ENCODE measurements around the gene ZNF662.

Gene ZNF662

GRCh38 chr3:42884324-42884723 is 21.6 kb upstream of the ZNF662 start:
- H3K4me1 ChIP-seq (ENCODE audit: low read depth, poor library complexity, severe bottlenecking): peaks cover 4% of the 10 kb centered on the region
- TF ChIP-seq CTCF (conservative IDR thresholded peaks at IDR 0.05; ENCODE audit: low read depth, low read length): no peak
- H3K27ac ChIP-seq: no peak overlapping the region
- no peak overlapping the region for H3K4me3 ChIP-seq (IDR thresholded peaks at IDR 0.05; ENCODE audit: insufficient read depth, low read depth, low read length)
- no peaks in the 10 kb centered on the region for H3K27me3 ChIP-seq (ENCODE audit: insufficient read depth, low read depth)
- no peak overlapping the region for H3K4me2 ChIP-seq
- H2AFZ ChIP-seq (ENCODE audit: low read depth): no peak overlapping the region
- no peaks in the 10 kb centered on the region for H3K36me3 ChIP-seq (ENCODE audit: insufficient read depth)
- H3K79me2 ChIP-seq (ENCODE audit: insufficient read depth, low read depth): no peaks in the 10 kb centered on the region
- H4K20me1 ChIP-seq (ENCODE audit: insufficient read depth): no peaks in the 10 kb centered on the region
- H3K9ac ChIP-seq: no peak overlapping the region

- Histone ChIP-seq H3K4me2 (no peak overlapping the region), H3K27ac (no peak overlapping the region), H3K36me3 (ENCODE audit: insufficient read depth) (no peaks in the 10 kb centered on the region), H4K20me1 (ENCODE audit: insufficient read depth) (no peaks in the 10 kb centered on the region), H3K9ac (no peak overlapping the region), H3K27me3 (ENCODE audit: insufficient read depth, low read depth) (no peaks in the 10 kb centered on the region), H3K4me3 (IDR thresholded peaks at IDR 0.05; ENCODE audit: insufficient read depth, low read depth, low read length) (no peak overlapping the region), H2AFZ (ENCODE audit: low read depth) (no peak overlapping the region), H3K79me2 (ENCODE audit: insufficient read depth, low read depth) (no peaks in the 10 kb centered on the region), H3K4me1 (ENCODE audit: low read depth, poor library complexity, severe bottlenecking) (peaks cover 2% of the 10 kb centered on the region)
- no peak for TF ChIP-seq CTCF (conservative IDR thresholded peaks at IDR 0.05; ENCODE audit: low read depth, low read length)
Observed at GRCh38 chr3:42886294-42886822, 19.6 kb upstream of the ZNF662 start.

GRCh38 chr3:42887084-42887483 is 18.9 kb upstream of the ZNF662 start:
- no peak for TF ChIP-seq CTCF (conservative IDR thresholded peaks at IDR 0.05; ENCODE audit: low read depth, low read length)
- no peaks in the 10 kb centered on the region for H3K27me3 ChIP-seq (ENCODE audit: insufficient read depth, low read depth)
- H3K27ac ChIP-seq: no peak overlapping the region
- H3K4me2 ChIP-seq: no peak overlapping the region
- no peak overlapping the region for H3K4me3 ChIP-seq (IDR thresholded peaks at IDR 0.05; ENCODE audit: insufficient read depth, low read depth, low read length)
- no peaks in the 10 kb centered on the region for H3K4me1 ChIP-seq (ENCODE audit: low read depth, poor library complexity, severe bottlenecking)
- no peaks in the 10 kb centered on the region for H3K36me3 ChIP-seq (ENCODE audit: insufficient read depth)
- no peaks in the 10 kb centered on the region for H3K79me2 ChIP-seq (ENCODE audit: insufficient read depth, low read depth)
- no peaks in the 10 kb centered on the region for H4K20me1 ChIP-seq (ENCODE audit: insufficient read depth)
- no peak overlapping the region for H2AFZ ChIP-seq (ENCODE audit: low read depth)
- H3K9ac ChIP-seq: no peak overlapping the region

DNA sequence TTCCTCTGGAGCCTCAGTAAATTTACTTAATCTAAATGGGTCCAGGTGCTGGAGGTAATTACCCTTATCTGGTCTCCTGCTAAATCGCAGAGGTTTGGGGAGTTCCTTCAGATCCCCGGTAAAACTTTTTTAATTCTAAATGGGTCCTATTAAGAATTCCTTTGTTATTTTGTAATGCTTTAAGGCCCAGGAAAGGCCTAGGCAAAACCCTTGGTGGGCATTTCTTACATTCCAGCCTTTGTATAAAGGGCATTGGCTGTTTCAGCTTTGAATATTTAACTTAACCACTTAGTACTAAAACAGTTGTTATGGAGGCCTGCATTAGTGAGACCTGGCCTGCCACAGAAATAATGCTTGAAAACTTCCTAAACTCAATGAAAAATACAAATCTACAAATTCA is 14.9 kb upstream of the ZNF662 start:
- Histone ChIP-seq H3K4me3 (IDR thresholded peaks at IDR 0.05; ENCODE audit: insufficient read depth, low read depth, low read length) (no peak overlapping the region), H3K9ac (no peak overlapping the region), H3K4me2 (no peak overlapping the region), H3K27ac (no peak overlapping the region), H3K79me2 (ENCODE audit: insufficient read depth, low read depth) (no peaks in the 10 kb centered on the region), H2AFZ (ENCODE audit: low read depth) (no peak overlapping the region), H3K4me1 (ENCODE audit: low read depth, poor library complexity, severe bottlenecking) (no peaks in the 10 kb centered on the region), H3K27me3 (ENCODE audit: insufficient read depth, low read depth) (no peaks in the 10 kb centered on the region), H4K20me1 (ENCODE audit: insufficient read depth) (no peaks in the 10 kb centered on the region), H3K36me3 (ENCODE audit: insufficient read depth) (no peaks in the 10 kb centered on the region)
- TF ChIP-seq CTCF (conservative IDR thresholded peaks at IDR 0.05; ENCODE audit: low read depth, low read length): no peak

All from KMS-11 (cell line).